Neural cell (in vitro differentiated cells): ENCODE data around the gene HDAC7. TPM values are rescaled to one million over a fixed set of nuclear protein-coding genes. Genes with fewer than 3 reads are reported as not detected.

Experiments
- H2AFZ ChIP-seq: fragments of 200-600, 300-800 bp; sonication (generic), shearing (Covaris generic); 2 replicates; pipeline ENCODE4 v1.6.0; 2014; ENCODE audit warnings: low read depth, mild to moderate bottlenecking, antibody characterized with exemption, low read length, moderate library complexity
- H3F3A ChIP-seq: fragments of 200-600 bp; shearing (Covaris generic); 2 replicates; pipeline ENCODE4 v1.6.1; 2016; ENCODE audit warnings: mild to moderate bottlenecking, moderate library complexity, mixed read lengths, antibody characterized with exemption, low read length; ENCODE audit not compliant: insufficient read depth, poor library complexity, severe bottlenecking
- H3K27ac ChIP-seq: fragments of 200-600, 300-800 bp; sonication (generic), shearing (Covaris generic); 2 replicates; pipeline ENCODE4 v1.5.1; 2014; ENCODE audit warnings: mild to moderate bottlenecking, low read length, moderate library complexity
- H3K27me3 ChIP-seq: fragments of 300-800, 200-600 bp; sonication (generic), shearing (Covaris generic); 2 replicates; pipeline ENCODE4 v1.6.0; 2014; ENCODE audit warnings: mild to moderate bottlenecking, low read depth, low read length, moderate library complexity; ENCODE audit not compliant: insufficient read depth
- H3K36me3 ChIP-seq: fragments of 300-800, 200-600 bp; sonication (generic), shearing (Covaris generic); 2 replicates; pipeline ENCODE4 v1.5.1; 2014; ENCODE audit warnings: mild to moderate bottlenecking, antibody characterized with exemption, low read length, moderate library complexity; ENCODE audit not compliant: insufficient read depth
- H3K4me2 ChIP-seq: fragments of 300-800, 200-600 bp; sonication (generic), shearing (Covaris generic); 2 replicates; pipeline ENCODE4 v1.6.0; 2014; ENCODE audit warnings: mild to moderate bottlenecking, low read length
- H3K4me3 ChIP-seq: fragments of 300-800, 200-600 bp; sonication (generic), shearing (Covaris generic); 2 replicates; pipeline ENCODE4 v1.5.1; 2014; ENCODE audit warnings: mild to moderate bottlenecking, low read length, moderate library complexity
- H3K79me2 ChIP-seq: fragments of 200-600 bp; shearing (Covaris generic); replicated peaks from 2 replicates; pipeline ENCODE4 v1.6.0; 2014; ENCODE audit warnings: mild to moderate bottlenecking, low read length, moderate library complexity; ENCODE audit not compliant: insufficient read depth
- H3K9ac ChIP-seq: fragments of 300-800, 200-600 bp; sonication (generic), shearing (Covaris generic); 2 replicates; pipeline ENCODE4 v1.6.1; 2016; ENCODE audit warnings: mild to moderate bottlenecking, low read length, mixed read lengths
- H3K9me2 ChIP-seq: fragments of 200-600 bp; shearing (Covaris generic); 2 replicates; pipeline ENCODE4 v1.6.1; 2016; ENCODE audit warnings: mild to moderate bottlenecking, low read length, mixed read lengths; ENCODE audit not compliant: insufficient read depth
- H3K9me3 ChIP-seq: fragments of 200-600, 300-800 bp; sonication (generic), shearing (Covaris generic); 2 replicates; pipeline ENCODE4 v1.6.1; 2016; ENCODE audit warnings: mild to moderate bottlenecking, mixed run types, low read length, moderate library complexity, mixed read lengths
- H4K20me1 ChIP-seq: fragments of 200-600 bp; shearing (Covaris generic); 2 replicates; pipeline ENCODE4 v1.6.1; 2016; ENCODE audit warnings: mild to moderate bottlenecking, mixed run types; ENCODE audit not compliant: insufficient read depth
- CTCF ChIP-seq: fragments of 450-650 bp; IDR thresholded peaks from 2 replicates; pipeline ENCODE4 v1.5.1; 2014; ENCODE audit warnings: antibody characterized with exemption, mild to moderate bottlenecking, moderate library complexity; ENCODE audit not compliant: poor library complexity, severe bottlenecking
- EP300 ChIP-seq: fragments of 450-650 bp; conservative IDR thresholded peaks from 2 replicates; pipeline ENCODE4 v1.6.1; 2014; ENCODE audit warnings: antibody characterized with exemption, mild to moderate bottlenecking, moderate library complexity; ENCODE audit not compliant: poor library complexity, severe bottlenecking
- EZH2 ChIP-seq: fragments of 200-600, 300-800 bp; shearing (Covaris generic), sonication (generic); IDR thresholded peaks from 2 replicates; pipeline ENCODE4 v1.6.1; 2014; ENCODE audit warnings: antibody characterized with exemption, low read length, borderline replicate concordance, mild to moderate bottlenecking; ENCODE audit not compliant: insufficient read depth, poor library complexity, severe bottlenecking
- MXI1 ChIP-seq: fragments of 450-650 bp; conservative IDR thresholded peaks from 2 replicates; pipeline ENCODE4 v1.6.1; 2014; ENCODE audit warnings: antibody characterized with exemption, mild to moderate bottlenecking; ENCODE audit not compliant: poor library complexity, severe bottlenecking
- POLR2AphosphoS5 ChIP-seq: IDR thresholded peaks from 2 replicates; pipeline ENCODE4 v1.6.1; 2012
- RAD21 ChIP-seq: fragments of 450-650 bp; conservative IDR thresholded peaks from 2 replicates; pipeline ENCODE4 v1.6.1; 2014; ENCODE audit warnings: antibody characterized with exemption, mild to moderate bottlenecking, moderate library complexity
- REST ChIP-seq: IDR thresholded peaks from 2 replicates; pipeline ENCODE4 v1.6.1; 2012; ENCODE audit warnings: borderline replicate concordance
- SMC3 ChIP-seq: fragments of 450-650 bp; conservative IDR thresholded peaks from 2 replicates; pipeline ENCODE4 v1.6.1; 2014; ENCODE audit warnings: antibody characterized with exemption, mild to moderate bottlenecking, moderate library complexity; ENCODE audit not compliant: poor library complexity
- TAF1 ChIP-seq: IDR thresholded peaks from 2 replicates; pipeline ENCODE4 v1.6.1; 2012; ENCODE audit warnings: low read depth
- polyA plus RNA-seq: library from polyadenylated mRNA; depleted of rRNA; stranded (reverse); fragments of >200 nt; gene quantifications from 2 replicates; pipeline ENCODE4 v1.2.3, GENCODE V29; 2014

HDAC7 gene
- polyA plus RNA-seq, 1 donor from 2014 or later, result 30.2 TPM

GRCh38 chr12:47787596-47788319, 31.9 kb downstream of the HDAC7 start:
- Histone ChIP-seq H3K4me3 (no peak overlapping the region), H3K4me2 (no peak overlapping the region), H4K20me1 (no peaks in the 10 kb centered on the region), H3F3A (no peaks in the 10 kb centered on the region), H3K27me3 (no peaks in the 10 kb centered on the region), H3K9me3 (no peaks in the 10 kb centered on the region), H3K27ac (no peak overlapping the region), H3K9me2 (no peaks in the 10 kb centered on the region), H2AFZ (no peak overlapping the region), H3K79me2 (no peaks in the 10 kb centered on the region), H3K9ac (no peak overlapping the region), H3K36me3 (peaks cover 18% of the 10 kb centered on the region)
- no peak for TF ChIP-seq MXI1
- TF ChIP-seq RAD21, result no peak

- Histone ChIP-seq H3K27me3 (no peaks in the 10 kb centered on the region), H3K9me3 (no peaks in the 10 kb centered on the region), H2AFZ (no peak overlapping the region), H4K20me1 (no peaks in the 10 kb centered on the region), H3K36me3 (peaks cover 18% of the 10 kb centered on the region), H3K79me2 (no peaks in the 10 kb centered on the region), H3F3A (no peaks in the 10 kb centered on the region), H3K9ac (no peak overlapping the region), H3K9me2 (no peaks in the 10 kb centered on the region), H3K27ac (no peak overlapping the region), H3K4me2 (no peak overlapping the region), H3K4me3 (no peak overlapping the region)
- no peak for TF ChIP-seq EZH2
- TF ChIP-seq REST, result no peak
- TF ChIP-seq EP300, result no peak
- no peak for TF ChIP-seq MXI1
- TF ChIP-seq TAF1, result no peak
- TF ChIP-seq SMC3, result no peak
- no peak for TF ChIP-seq CTCF
- TF ChIP-seq RAD21, result no peak
- TF ChIP-seq POLR2AphosphoS5, result no peak
These were observed 32.9 kb downstream of the HDAC7 start for GRCh38 chr12:47786662-47787280.
